Measurements from ENCODE around the gene TMEM132D.

TMEM132D gene

DNA sequence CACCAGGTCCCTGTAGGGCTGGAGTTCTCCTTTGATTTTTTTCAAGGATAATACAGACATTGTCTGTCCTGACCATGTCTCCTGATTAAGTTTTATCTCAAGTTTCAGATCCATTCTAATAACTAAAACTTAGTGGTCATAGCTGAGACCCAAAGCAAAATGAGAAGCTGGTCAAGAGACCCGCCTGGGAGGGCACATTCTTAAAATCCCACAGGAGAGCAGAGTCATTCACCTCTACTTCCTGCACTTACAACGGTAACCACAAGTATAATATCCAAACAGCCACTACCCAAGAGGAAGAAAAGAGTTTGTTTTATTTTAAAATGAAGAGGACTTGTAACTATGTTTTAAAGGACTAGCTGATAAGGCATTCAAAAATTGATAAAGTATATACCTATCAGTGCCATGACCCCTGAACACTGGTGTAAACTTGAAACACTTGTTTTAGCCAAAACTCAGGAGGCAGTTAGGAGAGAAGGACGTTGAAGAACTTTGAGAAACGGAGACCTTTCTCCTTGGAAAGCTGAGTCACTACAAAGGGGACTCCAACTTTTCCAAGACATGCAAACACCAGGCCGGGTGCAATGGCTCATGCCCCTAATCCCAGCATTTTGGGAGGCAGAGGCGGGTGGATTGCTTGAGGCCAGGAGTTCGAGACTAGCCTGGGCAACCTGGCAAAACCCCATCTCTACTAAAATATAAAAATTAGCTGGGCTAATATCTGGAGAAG is 572.3 kb downstream of the TMEM132D start:
- Histone ChIP-seq H3K4me1 (ENCODE audit: control insufficient read depth in 2 of 2, insufficient read depth in 2 of 2, low read length in 2 of 2) (no peaks in the 10 kb centered on the region), H3K9ac (ENCODE audit: low read depth in 1 of 2, low read length in 2 of 2) (no peak overlapping the region), H3K27ac (ENCODE audit: low read depth in 2 of 2, low read length in 2 of 2) (no peak overlapping the region), H3K36me3 (ENCODE audit: control insufficient read depth in 2 of 2, insufficient read depth in 2 of 2, low read length in 2 of 2) (no peaks in the 10 kb centered on the region), H3K27me3 (ENCODE audit: control insufficient read depth in 2 of 2, insufficient read depth in 2 of 2, low read length in 2 of 2) (no peaks in the 10 kb centered on the region), H3K9me3 (ENCODE audit: control insufficient read depth in 2 of 2, low read length in 2 of 2) (peaks cover 0 to 2% of the 10 kb centered on the region in 2 donors), H3K4me3 (ENCODE audit: low read length in 2 of 2) (no peak overlapping the region)

DNA sequence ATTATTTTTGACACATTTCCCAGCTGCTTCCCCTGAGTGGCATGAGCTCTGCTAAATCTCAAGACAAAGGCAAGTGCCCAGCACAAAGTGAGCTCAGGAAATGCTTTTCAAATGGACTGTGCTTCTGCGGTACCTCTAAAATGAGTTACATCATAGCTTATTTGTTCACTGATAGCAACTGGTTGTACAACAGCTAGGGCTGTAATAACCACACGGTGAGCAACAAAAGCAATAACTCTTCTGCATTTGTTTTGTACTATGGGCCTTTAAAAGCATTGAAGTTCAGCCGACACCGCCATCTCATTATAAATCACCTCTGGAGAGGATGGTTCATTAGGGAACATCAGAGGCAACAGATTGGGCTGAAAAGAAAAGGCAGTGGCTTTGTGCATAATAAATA is 575.6 kb downstream of the TMEM132D start:
- Histone ChIP-seq H3K36me3 (ENCODE audit: control insufficient read depth in 2 of 2, insufficient read depth in 2 of 2, low read length in 2 of 2) (no peaks in the 10 kb centered on the region), H3K4me1 (ENCODE audit: control insufficient read depth in 2 of 2, insufficient read depth in 2 of 2, low read length in 2 of 2) (no peaks in the 10 kb centered on the region), H3K27me3 (ENCODE audit: control insufficient read depth in 2 of 2, insufficient read depth in 2 of 2, low read length in 2 of 2) (no peaks in the 10 kb centered on the region), H3K27ac (ENCODE audit: low read depth in 2 of 2, low read length in 2 of 2) (no peak overlapping the region), H3K4me3 (ENCODE audit: low read length in 2 of 2) (no peak overlapping the region), H3K9ac (ENCODE audit: low read depth in 1 of 2, low read length in 2 of 2) (no peak overlapping the region), H3K9me3 (ENCODE audit: control insufficient read depth in 2 of 2, low read length in 2 of 2) (no peaks in the 10 kb centered on the region)

GRCh38 chr12:129325566-129325965 is 578.3 kb downstream of the TMEM132D start:
- Histone ChIP-seq H3K9ac (ENCODE audit: low read depth in 1 of 2, low read length in 2 of 2) (no peak overlapping the region), H3K27me3 (ENCODE audit: control insufficient read depth in 2 of 2, insufficient read depth in 2 of 2, low read length in 2 of 2) (no peaks in the 10 kb centered on the region), H3K4me3 (ENCODE audit: low read length in 2 of 2) (no peak overlapping the region), H3K9me3 (ENCODE audit: control insufficient read depth in 2 of 2, low read length in 2 of 2) (no peaks in the 10 kb centered on the region), H3K27ac (ENCODE audit: low read depth in 2 of 2, low read length in 2 of 2) (no peak overlapping the region), H3K36me3 (ENCODE audit: control insufficient read depth in 2 of 2, insufficient read depth in 2 of 2, low read length in 2 of 2) (no peaks in the 10 kb centered on the region), H3K4me1 (ENCODE audit: control insufficient read depth in 2 of 2, insufficient read depth in 2 of 2, low read length in 2 of 2) (no peaks in the 10 kb centered on the region)

DNA sequence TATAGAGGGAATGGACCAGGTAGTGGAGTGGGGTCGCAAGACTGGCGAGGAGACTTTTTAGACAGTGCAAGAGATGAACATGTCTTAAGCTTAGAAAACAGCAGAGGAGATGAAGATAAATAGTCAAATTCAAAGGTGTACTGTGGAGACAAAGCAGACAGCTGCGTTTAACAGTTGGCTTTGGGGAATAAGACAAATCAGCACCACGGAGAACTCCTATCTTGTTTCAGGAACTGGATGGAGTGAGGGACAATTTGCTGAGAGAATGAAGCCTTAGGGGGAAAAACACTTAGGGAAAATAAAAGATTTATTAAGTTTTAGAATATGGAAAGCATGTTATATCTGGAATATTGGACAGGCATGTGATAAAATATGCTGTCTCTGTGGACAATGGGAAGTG is 591.8 kb downstream of the TMEM132D start:
- H3K27me3 ChIP-seq (ENCODE audit: control insufficient read depth in 2 of 2, insufficient read depth in 2 of 2, low read length in 2 of 2) = no peaks in the 10 kb centered on the region

GRCh38 chr12:129310346-129310745 is 593.5 kb downstream of the TMEM132D start:
- Histone ChIP-seq H3K27ac (ENCODE audit: low read depth in 2 of 2, low read length in 2 of 2) (no peak overlapping the region), H3K4me1 (ENCODE audit: control insufficient read depth in 2 of 2, insufficient read depth in 2 of 2, low read length in 2 of 2) (no peaks in the 10 kb centered on the region), H3K4me3 (ENCODE audit: low read length in 2 of 2) (no peak overlapping the region), H3K36me3 (ENCODE audit: control insufficient read depth in 2 of 2, insufficient read depth in 2 of 2, low read length in 2 of 2) (no peaks in the 10 kb centered on the region), H3K9me3 (ENCODE audit: control insufficient read depth in 2 of 2, low read length in 2 of 2) (no peaks in the 10 kb centered on the region), H3K9ac (ENCODE audit: low read depth in 1 of 2, low read length in 2 of 2) (no peak overlapping the region), H3K27me3 (ENCODE audit: control insufficient read depth in 2 of 2, insufficient read depth in 2 of 2, low read length in 2 of 2) (no peaks in the 10 kb centered on the region)

More for the DNA sequence above, 591.8 kb downstream of the TMEM132D start:
- Histone ChIP-seq H3K4me1 (ENCODE audit: control insufficient read depth in 2 of 2, insufficient read depth in 2 of 2, low read length in 2 of 2) (no peaks in the 10 kb centered on the region), H3K9me3 (ENCODE audit: control insufficient read depth in 2 of 2, low read length in 2 of 2) (no peaks in the 10 kb centered on the region), H3K4me3 (ENCODE audit: low read length in 2 of 2) (no peak overlapping the region), H3K9ac (ENCODE audit: low read depth in 1 of 2, low read length in 2 of 2) (no peak overlapping the region), H3K27ac (ENCODE audit: low read depth in 2 of 2, low read length in 2 of 2) (no peak overlapping the region), H3K36me3 (ENCODE audit: control insufficient read depth in 2 of 2, insufficient read depth in 2 of 2, low read length in 2 of 2) (no peaks in the 10 kb centered on the region)

DNA sequence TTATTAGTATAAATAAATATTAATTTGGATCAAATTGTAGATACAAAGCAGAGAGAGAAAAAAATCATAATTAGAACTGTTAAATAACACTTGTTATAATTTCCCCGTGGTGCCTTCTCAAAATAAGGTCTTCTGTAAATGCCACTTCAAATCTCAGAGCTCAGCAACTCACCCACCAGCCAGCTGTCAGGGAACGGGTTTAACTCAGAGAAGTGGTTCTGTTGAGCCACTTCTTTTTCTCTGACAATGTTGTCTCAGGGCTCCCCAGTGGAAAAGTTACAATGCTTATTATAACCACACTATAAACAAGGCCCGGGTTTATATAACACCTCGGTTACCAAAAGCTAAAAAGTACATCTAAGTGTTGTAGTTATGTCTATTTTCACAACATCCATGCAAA is 598.0 kb downstream of the TMEM132D start:
- H3K27ac ChIP-seq (ENCODE audit: low read depth in 2 of 2, low read length in 2 of 2) = no peak overlapping the region

DNA sequence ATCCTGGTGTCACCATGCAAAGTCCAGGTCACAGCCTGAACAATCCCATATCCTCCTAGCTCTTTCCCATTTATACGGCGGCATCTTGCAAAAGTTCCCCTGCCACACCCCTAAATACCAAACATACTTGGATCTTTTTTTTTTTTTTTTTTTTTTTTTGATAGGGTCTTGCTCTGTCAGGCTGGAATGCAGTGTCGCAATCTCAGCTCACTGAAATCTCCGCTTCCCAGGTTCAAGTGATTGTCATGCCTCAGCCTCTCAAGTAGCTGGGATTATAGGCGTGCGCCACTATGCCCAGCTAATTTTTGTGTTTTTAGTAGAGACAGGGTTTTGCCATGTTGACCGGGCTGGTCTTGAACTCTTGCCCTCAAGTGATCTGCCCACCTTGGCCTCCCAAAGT is 599.3 kb downstream of the TMEM132D start:
- H3K9me3 ChIP-seq (ENCODE audit: control insufficient read depth in 2 of 2, low read length in 2 of 2) = peaks cover 0 to 2% of the 10 kb centered on the region in 2 donors
- no peaks in the 10 kb centered on the region for H3K4me1 ChIP-seq (ENCODE audit: control insufficient read depth in 2 of 2, insufficient read depth in 2 of 2, low read length in 2 of 2)
- no peak overlapping the region for H3K27ac ChIP-seq (ENCODE audit: low read depth in 2 of 2, low read length in 2 of 2)
- no peaks in the 10 kb centered on the region for H3K27me3 ChIP-seq (ENCODE audit: control insufficient read depth in 2 of 2, insufficient read depth in 2 of 2, low read length in 2 of 2)
- no peak overlapping the region for H3K4me3 ChIP-seq (ENCODE audit: low read length in 2 of 2)
- no peaks in the 10 kb centered on the region for H3K36me3 ChIP-seq (ENCODE audit: control insufficient read depth in 2 of 2, insufficient read depth in 2 of 2, low read length in 2 of 2)
- H3K9ac ChIP-seq (ENCODE audit: low read depth in 1 of 2, low read length in 2 of 2) = no peak overlapping the region

More for the DNA sequence above, 598.0 kb downstream of the TMEM132D start:
- H3K9ac ChIP-seq (ENCODE audit: low read depth in 1 of 2, low read length in 2 of 2) = no peak overlapping the region
- no peaks in the 10 kb centered on the region for H3K27me3 ChIP-seq (ENCODE audit: control insufficient read depth in 2 of 2, insufficient read depth in 2 of 2, low read length in 2 of 2)
- no peaks in the 10 kb centered on the region for H3K4me1 ChIP-seq (ENCODE audit: control insufficient read depth in 2 of 2, insufficient read depth in 2 of 2, low read length in 2 of 2)
- no peak overlapping the region for H3K4me3 ChIP-seq (ENCODE audit: low read length in 2 of 2)
- H3K36me3 ChIP-seq (ENCODE audit: control insufficient read depth in 2 of 2, insufficient read depth in 2 of 2, low read length in 2 of 2) = no peaks in the 10 kb centered on the region
- H3K9me3 ChIP-seq (ENCODE audit: control insufficient read depth in 2 of 2, low read length in 2 of 2) = peaks cover 0 to 2% of the 10 kb centered on the region in 2 donors

- H3K27ac ChIP-seq (ENCODE audit: low read depth in 2 of 2, low read length in 2 of 2) = no peak overlapping the region
- no peak overlapping the region for H3K4me3 ChIP-seq (ENCODE audit: low read length in 2 of 2)
- no peak overlapping the region for H3K9ac ChIP-seq (ENCODE audit: low read depth in 1 of 2, low read length in 2 of 2)
- no peaks in the 10 kb centered on the region for H3K27me3 ChIP-seq (ENCODE audit: control insufficient read depth in 2 of 2, insufficient read depth in 2 of 2, low read length in 2 of 2)
- peaks cover 0 to 4% of the 10 kb centered on the region in 2 donors for H3K9me3 ChIP-seq (ENCODE audit: control insufficient read depth in 2 of 2, low read length in 2 of 2)
- no peaks in the 10 kb centered on the region for H3K36me3 ChIP-seq (ENCODE audit: control insufficient read depth in 2 of 2, insufficient read depth in 2 of 2, low read length in 2 of 2)
- H3K4me1 ChIP-seq (ENCODE audit: control insufficient read depth in 2 of 2, insufficient read depth in 2 of 2, low read length in 2 of 2) = no peaks in the 10 kb centered on the region
Observed at GRCh38 chr12:129300011-129300410, 603.8 kb downstream of the TMEM132D start.

- peaks cover 0 to 4% of the 10 kb centered on the region in 2 donors for H3K9me3 ChIP-seq (ENCODE audit: control insufficient read depth in 2 of 2, low read length in 2 of 2)
- H3K27me3 ChIP-seq (ENCODE audit: control insufficient read depth in 2 of 2, insufficient read depth in 2 of 2, low read length in 2 of 2) = no peaks in the 10 kb centered on the region
- no peak overlapping the region for H3K27ac ChIP-seq (ENCODE audit: low read depth in 2 of 2, low read length in 2 of 2)
- no peak overlapping the region for H3K9ac ChIP-seq (ENCODE audit: low read depth in 1 of 2, low read length in 2 of 2)
- H3K4me1 ChIP-seq (ENCODE audit: control insufficient read depth in 2 of 2, insufficient read depth in 2 of 2, low read length in 2 of 2) = no peaks in the 10 kb centered on the region
- H3K4me3 ChIP-seq (ENCODE audit: low read length in 2 of 2) = no peak overlapping the region
- H3K36me3 ChIP-seq (ENCODE audit: control insufficient read depth in 2 of 2, insufficient read depth in 2 of 2, low read length in 2 of 2) = no peaks in the 10 kb centered on the region
Observed at GRCh38 chr12:129298921-129299320, 604.9 kb downstream of the TMEM132D start.

DNA sequence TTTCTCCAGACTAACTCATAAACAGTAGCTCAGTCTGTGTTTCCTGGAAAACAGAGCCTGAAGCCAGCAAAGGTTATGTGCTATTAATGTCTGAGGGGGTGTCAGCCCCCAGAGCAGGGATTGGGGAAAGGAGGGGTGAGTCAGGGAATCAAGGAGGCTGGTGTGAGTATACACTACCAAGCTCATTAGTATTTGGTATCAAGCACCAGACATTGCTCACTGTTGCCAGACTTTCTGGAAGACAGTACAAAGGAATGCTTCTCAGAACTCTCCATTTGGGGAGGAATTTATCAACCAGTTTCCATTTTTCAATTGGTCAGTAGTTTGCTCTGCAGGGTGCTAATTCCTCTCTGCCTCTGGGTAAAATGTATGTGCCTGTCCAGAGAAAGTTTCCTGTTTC is 607.2 kb downstream of the TMEM132D start:
- Histone ChIP-seq H3K4me3 (ENCODE audit: low read length in 2 of 2) (no peak overlapping the region), H3K9ac (ENCODE audit: low read depth in 1 of 2, low read length in 2 of 2) (no peak overlapping the region), H3K9me3 (ENCODE audit: control insufficient read depth in 2 of 2, low read length in 2 of 2) (peaks cover 0 to 2% of the 10 kb centered on the region in 2 donors), H3K36me3 (ENCODE audit: control insufficient read depth in 2 of 2, insufficient read depth in 2 of 2, low read length in 2 of 2) (no peaks in the 10 kb centered on the region), H3K27me3 (ENCODE audit: control insufficient read depth in 2 of 2, insufficient read depth in 2 of 2, low read length in 2 of 2) (no peaks in the 10 kb centered on the region), H3K27ac (ENCODE audit: low read depth in 2 of 2, low read length in 2 of 2) (no peak overlapping the region), H3K4me1 (ENCODE audit: control insufficient read depth in 2 of 2, insufficient read depth in 2 of 2, low read length in 2 of 2) (no peaks in the 10 kb centered on the region)
